Measurements from ENCODE around the gene KCTD8.
A peak's percentile ranks its signal among the peaks of the same experiment; 100 is the strongest.

KCTD8 gene

DNA sequence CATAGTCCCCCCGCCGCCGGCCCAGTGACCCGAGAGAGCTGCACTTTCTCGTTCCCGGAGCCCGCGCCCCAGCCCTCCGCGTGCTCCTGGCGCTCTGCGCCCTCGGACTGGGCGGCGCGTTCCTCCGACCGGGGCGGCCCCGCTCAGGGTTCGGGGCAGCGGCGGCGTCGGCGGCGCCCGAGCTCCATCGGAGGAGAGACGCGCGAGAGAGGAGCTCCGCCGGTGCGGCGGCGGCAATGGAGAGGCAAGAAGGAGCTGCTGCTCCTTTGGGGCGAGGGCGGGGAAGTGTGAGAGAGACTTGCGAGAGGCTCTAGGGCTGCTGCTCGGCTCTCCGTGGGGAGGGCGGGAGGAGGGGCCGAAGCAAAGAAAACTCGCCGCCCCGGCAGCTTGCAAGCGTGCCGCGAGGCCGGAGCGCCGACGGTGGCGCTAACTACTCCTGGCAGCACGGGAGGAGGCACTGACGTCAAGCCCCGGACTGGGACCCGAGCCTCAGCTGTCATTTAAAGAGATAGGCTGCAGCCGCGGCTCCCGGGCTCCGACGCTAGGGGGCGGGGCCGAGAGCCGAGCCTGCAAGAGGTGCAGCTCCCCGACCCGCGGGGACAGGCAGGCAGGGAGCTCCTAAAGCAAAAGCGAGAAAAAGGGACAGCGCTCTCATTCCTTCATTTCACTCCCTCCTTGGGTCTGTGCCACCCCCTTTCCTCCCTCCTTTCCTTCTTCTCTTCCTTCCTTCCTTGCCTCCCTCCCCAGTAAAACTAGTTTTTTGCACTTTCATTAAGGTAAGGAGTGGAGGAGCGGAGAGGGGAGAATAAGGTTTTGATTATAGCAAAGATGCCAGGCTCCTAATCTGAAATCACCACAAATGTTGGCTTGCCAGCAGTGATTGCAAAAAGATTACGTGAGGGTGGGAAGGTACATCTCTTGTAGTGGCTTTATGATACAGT lies at the start of gene KCTD8:
KCTD8 (minus strand) TSS at position 289 of the 941 bp plus-strand sequence.
- peak; percentile 33 for DNase-seq

- DNase-seq = no peak
These were observed 46.4 kb upstream of the KCTD8 start for GRCh38 chr4:44494810-44495701.

DNA sequence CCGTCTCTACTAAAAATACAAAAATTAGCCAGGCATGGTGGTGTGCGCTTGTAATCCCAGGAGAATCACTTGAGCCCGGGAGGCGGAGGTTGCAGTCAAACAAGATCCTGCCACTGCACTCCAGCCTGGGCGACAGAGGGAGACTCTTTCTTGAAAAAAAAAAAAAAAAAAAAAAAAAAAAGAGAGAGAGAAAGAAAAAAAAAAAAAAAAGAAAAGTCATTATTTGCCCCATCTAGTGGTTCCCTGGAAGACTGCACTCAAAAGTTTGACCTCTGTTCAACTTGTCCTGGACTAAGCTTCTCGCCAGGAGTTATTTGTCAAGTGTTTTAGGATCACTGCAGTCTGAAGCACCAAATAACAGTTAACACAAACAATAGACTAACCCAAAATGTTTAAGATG lies 45.3 kb upstream of the KCTD8 start:
- no peak for DNase-seq

DNA sequence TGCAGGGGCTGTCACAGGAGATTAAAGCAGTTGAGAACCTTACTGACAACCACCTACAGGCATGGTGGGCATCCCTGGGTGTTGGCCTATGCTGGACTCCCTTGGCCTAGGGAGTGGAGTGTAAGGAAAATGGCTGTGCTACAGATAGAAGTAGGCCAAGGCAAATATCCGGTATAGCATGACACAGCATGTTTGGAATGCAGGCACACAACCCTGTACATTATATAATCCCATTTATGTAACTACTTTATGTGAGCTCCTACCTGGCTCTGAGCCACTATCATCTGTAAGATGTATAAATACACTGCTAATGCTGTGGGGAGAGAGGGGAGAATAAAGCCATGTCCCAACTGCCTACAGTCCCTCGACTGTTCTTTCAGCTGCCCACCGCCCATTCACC lies 38.7 kb upstream of the KCTD8 start:
- DNase-seq = no peak

DNA sequence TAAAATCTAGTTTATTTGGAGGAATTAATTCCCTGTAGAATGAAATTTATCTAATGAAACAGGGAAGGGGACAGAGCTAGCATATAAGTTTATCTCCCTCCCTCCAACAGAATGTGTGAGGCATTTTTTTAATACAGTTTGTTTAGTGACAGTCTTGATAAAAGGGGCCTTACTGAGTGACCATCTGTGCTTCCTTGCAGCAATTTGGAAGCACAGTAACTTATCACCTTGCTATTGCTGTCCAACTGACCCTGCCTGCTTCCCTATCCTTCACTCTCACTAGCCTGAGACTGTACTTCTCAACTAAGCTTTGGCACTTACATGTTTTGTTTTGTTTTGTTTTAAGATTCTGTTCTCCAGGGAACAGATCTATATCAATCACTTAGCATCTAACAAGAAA lies 31.1 kb upstream of the KCTD8 start:
- no peak for DNase-seq

- DNase-seq = no peak
These were observed 13.7 kb upstream of the KCTD8 start for GRCh38 chr4:44462259-44462658.

DNA sequence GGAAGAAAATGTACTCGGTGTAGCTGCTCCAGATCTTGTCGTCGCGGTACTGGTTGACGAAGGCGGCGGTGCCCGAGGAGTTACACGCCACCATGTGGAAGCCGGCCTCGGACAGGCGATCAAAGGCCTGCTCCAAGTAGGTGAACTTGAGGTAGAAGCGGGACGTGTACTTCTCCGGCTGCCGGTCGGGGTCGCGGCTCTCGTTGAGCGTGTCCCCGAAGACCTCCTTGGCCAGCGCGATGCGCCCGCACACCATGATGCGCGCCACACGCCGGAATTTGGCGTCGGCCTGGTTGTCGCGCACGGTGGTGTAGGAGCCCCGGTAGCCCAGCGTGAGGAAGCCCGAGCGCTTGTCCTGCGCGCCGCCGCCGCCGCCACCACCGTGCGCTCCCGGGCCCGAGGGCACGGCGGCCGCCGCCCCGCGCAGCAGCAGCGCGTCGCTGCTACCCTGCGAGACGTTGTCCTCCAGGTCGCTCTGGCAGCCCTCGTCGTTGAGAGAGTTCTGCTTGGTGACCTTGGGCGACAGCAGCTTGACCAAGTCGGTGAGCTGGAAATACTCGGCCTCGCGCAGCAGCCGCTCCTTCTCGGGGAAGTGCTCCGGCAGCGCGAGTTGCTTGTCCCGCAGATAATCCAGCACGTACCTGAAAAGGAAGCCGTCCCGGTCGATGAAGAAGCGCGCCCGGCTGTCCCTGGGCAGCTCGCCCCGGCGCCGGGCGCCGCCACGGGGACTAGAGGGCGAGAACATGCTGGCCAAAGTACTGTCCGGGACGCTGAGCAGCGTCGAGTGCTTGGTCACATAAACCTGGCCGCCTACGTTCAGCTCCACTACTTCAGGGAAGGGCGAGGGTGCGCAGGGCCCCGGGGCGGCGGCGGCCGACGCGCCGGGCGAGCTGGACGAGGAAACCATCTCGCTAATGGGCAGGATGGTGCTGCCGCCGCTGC lies 775 bp downstream of the KCTD8 start:
- DNase-seq = peak; percentile 14

GRCh38 chr4:44446801-44447562 lies 1.6 kb downstream of the KCTD8 start:
- no peak for DNase-seq

DNA sequence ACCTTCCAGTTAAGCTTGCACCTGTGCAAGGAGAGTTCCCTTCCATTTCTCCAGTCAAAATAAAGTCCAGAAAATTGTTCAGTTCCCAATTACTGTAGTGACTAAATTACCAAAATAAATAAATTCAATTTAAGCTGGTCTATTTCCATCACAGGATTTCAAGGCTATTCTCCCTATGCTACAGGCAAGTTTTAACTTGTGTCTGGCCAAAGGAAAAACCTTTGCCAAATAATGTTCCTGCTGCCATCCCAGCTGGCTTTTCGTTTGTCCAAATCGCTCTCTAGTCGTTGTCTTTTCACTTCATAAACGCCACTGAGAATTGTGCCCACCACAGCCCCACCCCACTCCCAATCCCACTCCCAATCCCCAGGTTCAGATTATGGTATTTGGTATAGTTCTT lies 2.4 kb downstream of the KCTD8 start:
- no peak for DNase-seq

DNA sequence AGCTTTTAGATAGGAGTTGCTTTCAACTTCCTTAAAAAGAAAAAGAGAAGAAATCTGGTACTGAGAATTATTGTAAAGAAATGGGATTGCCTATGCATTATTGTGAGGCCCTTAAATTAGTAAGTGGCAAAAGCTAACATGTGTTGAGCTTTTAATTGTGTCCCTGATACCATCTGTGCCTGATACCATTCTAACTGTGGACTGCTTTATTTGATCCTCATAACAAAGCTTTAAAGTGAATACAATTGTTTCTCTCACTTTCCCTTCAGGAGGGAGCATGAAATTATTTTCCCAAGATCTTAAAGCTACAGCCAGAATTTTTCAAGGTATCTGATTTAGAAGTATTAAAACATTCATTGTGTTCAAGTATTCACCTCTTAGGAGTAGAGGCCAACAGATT lies 9.9 kb downstream of the KCTD8 start:
- DNase-seq = no peak

- DNase-seq = no peak
These were observed 14.4 kb downstream of the KCTD8 start for GRCh38 chr4:44434247-44434646.

- DNase-seq = no peak
These were observed 22.9 kb downstream of the KCTD8 start for GRCh38 chr4:44425614-44426208.

DNA sequence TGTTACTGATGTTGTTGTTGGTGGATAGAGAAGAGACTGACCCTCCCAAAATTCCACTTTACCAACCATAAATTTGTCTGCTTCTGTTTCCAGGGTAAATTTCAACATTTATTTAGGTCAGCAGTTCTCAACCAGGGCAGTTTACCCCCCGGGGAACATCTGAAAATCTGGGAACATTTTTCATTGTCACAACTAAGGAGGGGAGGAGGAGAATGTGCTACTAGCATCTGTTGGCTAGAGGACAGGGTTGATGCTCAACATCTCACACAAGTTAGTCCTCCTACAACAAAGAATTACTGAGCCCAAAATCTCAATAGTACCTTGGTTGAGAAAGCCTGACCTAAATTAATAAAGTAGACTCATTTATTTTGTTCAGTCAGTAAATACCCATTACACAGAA lies 25.7 kb downstream of the KCTD8 start:
- no peak for DNase-seq

GRCh38 chr4:44421330-44422065 lies 27.1 kb downstream of the KCTD8 start:
- DNase-seq = no peak

DNA sequence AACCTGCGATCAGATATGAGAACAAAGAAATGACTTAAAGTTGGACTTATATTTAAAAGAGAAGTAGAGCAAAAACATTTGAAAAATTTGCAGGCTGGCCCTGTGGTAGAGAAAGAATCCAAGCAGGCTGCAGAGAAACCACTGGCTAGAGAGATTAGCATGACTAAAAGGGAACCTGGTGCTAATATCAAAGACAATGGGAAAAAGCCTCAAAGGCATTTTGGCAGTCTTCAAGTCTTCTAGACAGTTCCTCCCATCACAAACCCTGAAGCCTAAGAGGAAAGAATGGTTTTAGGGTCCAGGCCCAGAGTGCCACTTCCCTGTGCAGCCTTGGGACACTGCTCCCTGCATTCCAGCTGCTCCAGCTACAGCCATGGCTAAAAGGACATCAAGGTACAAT lies 33.4 kb downstream of the KCTD8 start:
- DNase-seq = no peak

DNA sequence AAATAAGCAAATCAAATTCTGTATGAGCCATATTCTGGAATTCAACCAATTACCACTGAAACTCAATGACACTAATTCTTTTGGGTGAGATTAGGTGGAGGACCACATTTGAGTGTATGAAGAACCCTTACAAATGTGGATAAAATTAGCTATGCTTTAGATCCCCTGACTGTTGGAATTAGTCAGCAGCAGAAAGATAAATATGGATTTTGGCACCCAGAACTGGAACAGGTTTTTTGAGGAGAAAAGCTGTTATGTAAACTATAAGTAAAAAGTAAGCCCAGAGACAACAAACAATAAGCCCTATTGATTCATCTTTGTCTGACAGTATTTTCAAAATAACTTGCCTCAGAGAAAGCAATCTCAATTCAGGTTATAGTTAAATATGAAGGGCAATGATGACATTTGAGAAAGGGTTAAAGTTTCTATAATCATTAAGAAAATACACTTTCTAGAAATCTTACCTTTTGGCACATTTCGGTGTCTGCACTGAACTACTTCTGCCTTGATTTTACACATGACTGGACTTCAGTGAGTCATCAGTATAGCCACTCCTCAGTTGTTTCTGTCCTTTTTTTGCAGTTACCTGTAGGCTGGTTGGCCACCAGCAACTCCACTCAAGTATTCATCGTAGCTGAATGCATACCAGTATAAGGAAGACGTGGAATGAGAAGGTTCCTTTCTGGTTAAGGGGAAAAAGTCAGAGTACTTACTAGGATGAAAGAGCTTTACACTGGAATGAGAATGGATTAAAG lies 80.0 kb downstream of the KCTD8 start:
- DNase-seq = no peak

- no peak for DNase-seq
These were observed 94.4 kb downstream of the KCTD8 start for GRCh38 chr4:44354172-44354571.

GRCh38 chr4:44351069-44351468 lies 97.5 kb downstream of the KCTD8 start:
- no peak for DNase-seq

DNA sequence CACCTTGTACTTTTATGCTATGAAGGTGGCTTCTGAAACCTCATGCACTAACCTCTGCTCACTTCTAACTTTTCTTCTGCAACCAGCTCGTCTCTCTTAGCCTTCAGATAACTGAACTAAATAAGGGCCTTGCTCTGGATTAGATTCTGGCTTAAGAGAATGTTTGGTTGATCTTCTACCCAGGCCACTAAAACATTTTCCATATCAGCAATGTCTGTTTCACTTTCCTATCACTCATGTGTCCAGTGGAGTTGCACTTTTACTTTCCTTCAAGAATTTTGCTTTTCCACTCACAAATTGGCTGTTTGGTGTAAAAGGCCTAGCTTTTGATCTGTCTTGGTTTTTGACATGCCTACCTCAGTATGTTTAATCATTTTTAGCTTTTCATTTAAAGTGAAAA lies 105.8 kb downstream of the KCTD8 start:
- DNase-seq = no peak

DNA sequence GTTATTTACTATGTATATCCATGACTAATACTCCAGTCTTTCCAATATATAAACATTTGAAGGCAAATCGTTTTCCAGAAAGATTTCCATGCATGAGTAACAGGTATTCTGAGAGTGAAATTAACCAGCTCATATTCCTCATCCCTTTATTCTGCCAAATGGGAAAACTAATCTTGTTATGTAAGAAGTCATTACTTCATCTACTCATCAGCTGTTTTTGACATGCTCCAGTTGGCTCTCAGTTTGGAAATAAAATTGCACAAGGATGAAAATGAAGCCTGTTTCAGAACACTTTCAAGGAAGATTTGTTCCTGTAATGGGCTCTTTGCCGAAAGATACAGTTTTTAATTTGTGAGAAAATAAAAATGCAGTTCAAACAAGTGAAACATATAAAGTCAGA lies 121.9 kb downstream of the KCTD8 start:
- DNase-seq = no peak
